IMR-90 (cell line): ENCODE results near the gene MAMDC4. TPM values are rescaled to one million over a fixed set of nuclear protein-coding genes. Genes with fewer than 3 reads are reported as not detected.

Experiments used
- ATAC-seq: fragments of 200-7000 bp; cut with Tn5 transposase; 2 replicates; pipeline ENCODE4 v1.9.1; 2020; ENCODE audit warnings: low read depth, mild to moderate bottlenecking, moderate library complexity
- BruUV-seq: library from RNA; stranded (reverse); fragments of 400-500 nt; replicated peaks from 2 replicates; lab custom pipeline; 2021; lab: Mats Ljungman, UMichigan
- CTCF ChIA-PET: fragments of 300-600 bp; formaldehyde crosslinking; extraction: SDS; loops from one replicate; lab custom pipeline; 2021; ENCODE audit warnings: antibody characterized with exemption; lab: Yijun Ruan, JAX
- POLR2A ChIA-PET: fragments of 300-600 bp; sonication (Branson Sonifier 250); formaldehyde crosslinking; loops from one replicate; lab custom pipeline; 2022; ENCODE audit warnings: antibody characterized with exemption; ENCODE audit not compliant: unreplicated experiment; lab: Charles Lee
- DNase-seq: peaks from one replicate; pipeline ENCODE4 v3.0.0; 2013
- H2AFZ ChIP-seq: replicated peaks from 2 replicates; pipeline ENCODE3; 2013; ENCODE audit warnings: low read length, mild to moderate bottlenecking; ENCODE audit not compliant: poor library complexity
- H2AK5ac ChIP-seq: 2 replicates; pipeline ENCODE4 v1.6.1; 2013; ENCODE audit warnings: low read depth, low read length, inconsistent platforms
- H2AK9ac ChIP-seq: replicated peaks from 2 replicates; pipeline ENCODE3; 2013; ENCODE audit warnings: mild to moderate bottlenecking, low read depth, low read length, moderate library complexity; ENCODE audit not compliant: poor library complexity
- H2BK120ac ChIP-seq: 2 replicates; pipeline ENCODE4 v1.6.1; 2013; ENCODE audit warnings: low read depth, low read length, inconsistent platforms
- H2BK15ac ChIP-seq: 3 replicates; pipeline ENCODE4 v1.6.1; 2013; ENCODE audit warnings: low read depth, low read length, inconsistent platforms
- H2BK20ac ChIP-seq: 2 replicates; pipeline ENCODE4 v1.6.1; 2013; ENCODE audit warnings: low read depth, mild to moderate bottlenecking, inconsistent platforms, low read length, moderate library complexity
- H2BK5ac ChIP-seq: 2 replicates; pipeline ENCODE4 v1.6.1; 2013; ENCODE audit warnings: mild to moderate bottlenecking, low read depth, low read length, inconsistent platforms; ENCODE audit not compliant: poor library complexity, severe bottlenecking
- H3K14ac ChIP-seq: replicated peaks from 2 replicates; pipeline ENCODE4 v1.6.1; 2013; ENCODE audit warnings: low read depth, low read length, inconsistent platforms
- H3K18ac ChIP-seq: 2 replicates; pipeline ENCODE4 v1.6.1; 2013; ENCODE audit warnings: low read depth, low read length, control low read depth
- H3K23ac ChIP-seq: 2 replicates; pipeline ENCODE4 v1.6.1; 2013; ENCODE audit warnings: low read depth, low read length, inconsistent platforms
- H3K27ac ChIP-seq: 2 replicates; pipeline ENCODE4 v1.5.1; 2013; ENCODE audit warnings: mild to moderate bottlenecking, control low read depth, low read length; ENCODE audit not compliant: insufficient read depth
- H3K27me3 ChIP-seq: 2 replicates; pipeline ENCODE4 v1.6.1; 2013; ENCODE audit warnings: low read length; ENCODE audit not compliant: control insufficient read depth, insufficient read depth
- H3K36me3 ChIP-seq: 2 replicates; pipeline ENCODE4 v1.6.1; 2013; ENCODE audit warnings: low read length, mixed read lengths; ENCODE audit not compliant: control insufficient read depth, insufficient read depth
- H3K4ac ChIP-seq: 2 replicates; pipeline ENCODE4 v1.6.1; 2013; ENCODE audit warnings: low read depth, low read length, inconsistent platforms
- H3K4me1 ChIP-seq: 2 replicates; pipeline ENCODE4 v1.6.1; 2013; ENCODE audit warnings: low read length, mixed read lengths; ENCODE audit not compliant: control insufficient read depth, insufficient read depth
- H3K4me2 ChIP-seq: 2 replicates; pipeline ENCODE4 v1.6.1; 2013; ENCODE audit warnings: low read depth, mild to moderate bottlenecking, control low read depth, low read length, moderate library complexity
- H3K4me3 ChIP-seq: 2 replicates; pipeline ENCODE4 v1.5.1; 2013; ENCODE audit warnings: low read depth, mild to moderate bottlenecking, control low read depth, low read length, moderate library complexity; ENCODE audit not compliant: insufficient read depth
- H3K56ac ChIP-seq: 2 replicates; pipeline ENCODE4 v1.6.1; 2013; ENCODE audit warnings: low read length, inconsistent platforms; ENCODE audit not compliant: insufficient read depth; ENCODE audit errors: extremely low read depth
- H3K79me1 ChIP-seq, 2 experiments: 2 replicates each; pipeline ENCODE4 v1.6.1; 2013; ENCODE audit warnings: low read length in 2 of 2, inconsistent platforms in 1 of 2, low read depth in 1 of 2
- H3K9ac ChIP-seq: 2 replicates; pipeline ENCODE4 v1.6.1; 2013; ENCODE audit warnings: low read depth, low read length, control low read depth
- H3K9me1 ChIP-seq: 2 replicates; pipeline ENCODE4 v1.6.1; 2013; ENCODE audit warnings: low read length, inconsistent platforms; ENCODE audit not compliant: insufficient read depth
- H3K9me3 ChIP-seq: 2 replicates; pipeline ENCODE4 v1.6.1; 2013; ENCODE audit warnings: low read length; ENCODE audit not compliant: control insufficient read depth, insufficient read depth
- H4K20me1 ChIP-seq: 2 replicates; pipeline ENCODE4 v1.6.1; 2013; ENCODE audit warnings: low read length, inconsistent platforms; ENCODE audit not compliant: insufficient read depth
- H4K5ac ChIP-seq: 2 replicates; pipeline ENCODE4 v1.6.1; 2013; ENCODE audit warnings: mild to moderate bottlenecking, low read depth, low read length, control low read depth
- H4K8ac ChIP-seq, 2 experiments: 2 replicates each; pipeline ENCODE4 v1.6.1; 2013; ENCODE audit warnings: low read depth in 2 of 2, low read length in 2 of 2, control low read depth in 1 of 2, inconsistent platforms in 1 of 2
- H4K91ac ChIP-seq: 2 replicates; pipeline ENCODE4 v1.6.1; 2013; ENCODE audit warnings: low read depth, low read length, inconsistent platforms; ENCODE audit not compliant: insufficient read depth
- BHLHE40 ChIP-seq: fragments of 150-350 bp; IDR thresholded peaks from 2 replicates; pipeline ENCODE4 v1.6.1; 2016; ENCODE audit warnings: mild to moderate bottlenecking, low read depth, low read length
- CEBPB ChIP-seq: IDR thresholded peaks from 2 replicates; pipeline ENCODE4 v1.6.1; 2012; ENCODE audit warnings: low read depth, low read length, improper control_type of control experiment
- CHD1 ChIP-seq: IDR thresholded peaks from 2 replicates; pipeline ENCODE4 v1.6.1; 2012; ENCODE audit warnings: low read depth, low read length, improper control_type of control experiment
- CTCF ChIP-seq: conservative IDR thresholded peaks from 2 replicates; pipeline ENCODE4 v1.5.1; 2012; ENCODE audit warnings: mild to moderate bottlenecking, low read depth, low read length, improper control_type of control experiment
- MAZ ChIP-seq: IDR thresholded peaks from 2 replicates; pipeline ENCODE4 v1.6.1; 2012; ENCODE audit warnings: low read depth, mild to moderate bottlenecking, low read length, improper control_type of control experiment, moderate library complexity, borderline replicate concordance
- MXI1 ChIP-seq: IDR thresholded peaks from 2 replicates; pipeline ENCODE4 v1.6.1; 2012; ENCODE audit warnings: low read depth, mild to moderate bottlenecking, low read length, moderate library complexity, borderline replicate concordance
- NFE2L2 ChIP-seq: fragments of 150-350 bp; IDR thresholded peaks from 2 replicates; pipeline ENCODE4 v1.6.1; 2016; ENCODE audit warnings: low read depth, mild to moderate bottlenecking, low read length
- POLR2A ChIP-seq: IDR thresholded peaks from 2 replicates; pipeline ENCODE4 v1.6.1; 2012; ENCODE audit warnings: mild to moderate bottlenecking, low read depth, low read length
- RAD21 ChIP-seq: IDR thresholded peaks from 2 replicates; pipeline ENCODE4 v1.6.1; 2012; ENCODE audit warnings: low read length, improper control_type of control experiment
- RCOR1 ChIP-seq: IDR thresholded peaks from 2 replicates; pipeline ENCODE4 v1.6.1; 2012; ENCODE audit warnings: mild to moderate bottlenecking, low read length, improper control_type of control experiment; ENCODE audit not compliant: insufficient replicate concordance
- RFX5 ChIP-seq: IDR thresholded peaks from 2 replicates; pipeline ENCODE4 v1.8.0; 2012; ENCODE audit warnings: low read depth, mild to moderate bottlenecking, low read length, moderate library complexity
- SMC3 ChIP-seq: fragments of 150-350 bp; IDR thresholded peaks from 2 replicates; pipeline ENCODE4 v1.6.1; 2016; ENCODE audit warnings: low read depth, mild to moderate bottlenecking, antibody characterized with exemption, low read length, moderate library complexity
- WGBS, 2 experiments: methylation state at CpG; one replicate each; pipeline versions ENCODE4 v1.1.5 to v1.1.7; 2013; ENCODE audit warnings: missing lambda C conversion rate in 2 of 2; ENCODE audit not compliant: insufficient read length in 1 of 2; ENCODE audit errors: extremely low coverage in 2 of 2; 5-methylcytosine and 5-hydroxymethylcytosine counted together
- dilution Hi-C: fragments of 300-500 bp; cut with HindIII; formaldehyde crosslinking; loops from one replicate; pipeline ENCODE4 v1.14.3; 2018; ENCODE audit warnings: low sequenced_read_pairs; ENCODE audit not compliant: unreplicated experiment
- in situ Hi-C: fragments of 300-500 bp; cut with MboI; formaldehyde crosslinking; loops from 3 replicates; pipeline ENCODE4 v1.14.3; 2019; ENCODE audit warnings: low sequenced_read_pairs, inconsistent platforms, mixed read lengths
- intact Hi-C: fragments of 100-400 bp; cut with micrococcal nuclease; formaldehyde crosslinking; loops from 2 replicates; pipeline ENCODE4 v1.10.0; 2022
- polyA plus RNA-seq, 3 experiments: library from polyadenylated mRNA; depleted of rRNA; stranded (reverse); fragments of >200 nt; gene quantifications; 2 replicates each; pipeline ENCODE4 v1.2.3, GENCODE V29; 2012; ENCODE audit warnings: low replicate concordance in 1 of 3
- total RNA-seq: library from RNA; depleted of rRNA; stranded (reverse); fragments of >200 nt; gene quantifications from 2 replicates; pipeline ENCODE4 v1.2.3, GENCODE V29; 2012
- TF ChIP-seq, protein P1 (sequence below): fragments of 150-350 bp; IDR thresholded peaks from 2 replicates; pipeline ENCODE4 v1.6.1; 2017; ENCODE audit warnings: mild to moderate bottlenecking, antibody characterized with exemption, low read length, low read depth
- TF ChIP-seq, protein P2 (sequence below): fragments of 150-350 bp; IDR thresholded peaks from 2 replicates; pipeline ENCODE4 v1.6.1; 2016; ENCODE audit warnings: low read depth, mild to moderate bottlenecking, low read length, moderate library complexity, borderline replicate concordance

MAMDC4 gene
- total and polyA plus RNA-seq, 2 of the 4 experiments (the other 2 are of a cell fraction): 0.18 to 3.5 TPM

GRCh38 chr9:136852664-136853595 is 784 bp downstream of the MAMDC4 start:
- in situ Hi-C loops: no loop called here
- WGBS, 2 experiments: 92% methylated on average over 21 of the region's 29 CpGs; no CpG with 5 or more reads in 1 of the 2 experiments
- H2AFZ ChIP-seq: no peak overlapping the region
- H4K8ac ChIP-seq: no peak overlapping the region
- no peaks in the 10 kb centered on the region for H3K9me3 ChIP-seq
- no peak overlapping the region for H3K9ac ChIP-seq
- dilution Hi-C loops: no loop called here
- H2AK9ac ChIP-seq: peak overlapping the region; percentile 72
- H3K23ac ChIP-seq: no peak overlapping the region
- H4K91ac ChIP-seq: no peak overlapping the region
- peaks cover 7% of the 10 kb centered on the region for H3K4me1 ChIP-seq
- no peak overlapping the region for H3K56ac ChIP-seq
- no TSS peak for BruUV-seq
- H3K4me3 ChIP-seq: no peak overlapping the region
- no peak overlapping the region for H3K18ac ChIP-seq
- peaks cover 9 to 20% of the 10 kb centered on the region in 2 experiments; a peak in 2 of 4 replicates for H3K79me1 ChIP-seq
- H3K27me3 ChIP-seq: no peaks in the 10 kb centered on the region
- ATAC-seq: no peak
- H4K5ac ChIP-seq: no peak overlapping the region
- no peak overlapping the region for H3K27ac ChIP-seq
- DNase-seq: no peak
- H2BK5ac ChIP-seq: no peak overlapping the region
- no peak overlapping the region for H2BK15ac ChIP-seq
- no peak overlapping the region for H2BK20ac ChIP-seq
- POLR2A ChIA-PET: interaction anchor here (0.5 kb wide), 1 partner anchor 113 kb away, joined by 3 read pairs; no protein-coding TSS in a partner anchor
- H3K14ac ChIP-seq: no peak overlapping the region
- H3K36me3 ChIP-seq: peaks cover 14% of the 10 kb centered on the region; the same call in 1 of the 2 replicates
- H3K4me2 ChIP-seq: no peak overlapping the region
- intact Hi-C loops: no loop called here
- H3K4ac ChIP-seq: no peak overlapping the region
- H2AK5ac ChIP-seq: no peak overlapping the region
- H4K20me1 ChIP-seq: peaks cover 12% of the 10 kb centered on the region
- H3K9me1 ChIP-seq: no peaks in the 10 kb centered on the region
- CTCF ChIA-PET: no interaction called here
- H2BK120ac ChIP-seq: no peak overlapping the region
- TF ChIP-seq MAZ: no peak
- TF ChIP-seq POLR2A: no peak
- TF ChIP-seq, protein P1, sequence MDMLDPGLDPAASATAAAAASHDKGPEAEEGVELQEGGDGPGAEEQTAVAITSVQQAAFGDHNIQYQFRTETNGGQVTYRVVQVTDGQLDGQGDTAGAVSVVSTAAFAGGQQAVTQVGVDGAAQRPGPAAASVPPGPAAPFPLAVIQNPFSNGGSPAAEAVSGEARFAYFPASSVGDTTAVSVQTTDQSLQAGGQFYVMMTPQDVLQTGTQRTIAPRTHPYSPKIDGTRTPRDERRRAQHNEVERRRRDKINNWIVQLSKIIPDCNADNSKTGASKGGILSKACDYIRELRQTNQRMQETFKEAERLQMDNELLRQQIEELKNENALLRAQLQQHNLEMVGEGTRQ: no peak
- no peak for TF ChIP-seq RFX5
- TF ChIP-seq RAD21: no peak
- no peak for TF ChIP-seq SMC3
- TF ChIP-seq CHD1: no peak
- TF ChIP-seq MXI1: no peak
- no peak for TF ChIP-seq BHLHE40
- no peak for TF ChIP-seq RCOR1
- no peak for TF ChIP-seq CTCF
- TF ChIP-seq CEBPB: no peak
- TF ChIP-seq, protein P2, sequence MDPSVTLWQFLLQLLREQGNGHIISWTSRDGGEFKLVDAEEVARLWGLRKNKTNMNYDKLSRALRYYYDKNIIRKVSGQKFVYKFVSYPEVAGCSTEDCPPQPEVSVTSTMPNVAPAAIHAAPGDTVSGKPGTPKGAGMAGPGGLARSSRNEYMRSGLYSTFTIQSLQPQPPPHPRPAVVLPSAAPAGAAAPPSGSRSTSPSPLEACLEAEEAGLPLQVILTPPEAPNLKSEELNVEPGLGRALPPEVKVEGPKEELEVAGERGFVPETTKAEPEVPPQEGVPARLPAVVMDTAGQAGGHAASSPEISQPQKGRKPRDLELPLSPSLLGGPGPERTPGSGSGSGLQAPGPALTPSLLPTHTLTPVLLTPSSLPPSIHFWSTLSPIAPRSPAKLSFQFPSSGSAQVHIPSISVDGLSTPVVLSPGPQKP: no peak
- TF ChIP-seq NFE2L2: no peak
